NT2/D1 (cell line): Measurements from ENCODE around the gene TMEM125.

ENCODE experiments used
- SUZ12 ChIP-seq: IDR thresholded peaks from 2 replicates; pipeline ENCODE4 v1.6.1; 2011; ENCODE audit not compliant: insufficient read length, insufficient read depth; ENCODE audit errors: extremely low read depth
- YY1 ChIP-seq: IDR thresholded peaks from 2 replicates; pipeline ENCODE4 v1.6.1; 2011; ENCODE audit not compliant: insufficient read length, insufficient read depth
- ZNF274 ChIP-seq: IDR thresholded peaks from 2 replicates; pipeline ENCODE4 v1.6.1; 2011; ENCODE audit warnings: mild to moderate bottlenecking, low read depth, low read length

DNA sequence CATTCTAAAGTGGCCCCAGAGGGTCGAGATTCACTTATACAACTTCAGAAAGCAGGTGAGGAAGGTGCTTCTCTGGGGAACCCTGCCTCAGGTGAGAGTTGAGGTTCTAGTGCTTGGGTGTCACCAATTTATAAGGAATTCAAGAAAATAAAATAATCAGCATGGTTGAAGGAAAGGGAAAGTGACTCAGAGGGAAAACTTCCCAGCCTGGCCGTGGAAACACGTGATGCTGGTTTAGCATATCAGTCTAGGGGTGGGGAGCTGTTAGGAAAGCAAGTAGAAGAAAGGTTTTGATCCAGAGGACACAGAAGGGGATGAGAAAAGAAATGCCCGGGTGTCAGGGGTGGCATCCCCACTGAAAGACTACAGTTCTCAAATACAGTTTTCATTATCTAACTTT is 37.7 kb upstream of the TMEM125 start:
- TF ChIP-seq YY1, result no peak
- TF ChIP-seq ZNF274, result no peak
- TF ChIP-seq SUZ12, result no peak
